IMR-90 (cell line): ENCODE data around the gene TMEM212. TPM values are rescaled to one million over a fixed set of nuclear protein-coding genes. Genes with fewer than 3 reads are reported as not detected.

Source experiments
- ATAC-seq: fragments of 200-7000 bp; cut with Tn5 transposase; 2 replicates; pipeline ENCODE4 v1.9.1; 2020; ENCODE audit warnings: low read depth, mild to moderate bottlenecking, moderate library complexity
- BruUV-seq: library from RNA; stranded (reverse); fragments of 400-500 nt; replicated peaks from 2 replicates; lab custom pipeline; 2021; lab: Mats Ljungman, UMichigan
- CTCF ChIA-PET: fragments of 300-600 bp; formaldehyde crosslinking; extraction: SDS; loops from one replicate; lab custom pipeline; 2021; ENCODE audit warnings: antibody characterized with exemption; lab: Yijun Ruan, JAX
- POLR2A ChIA-PET: fragments of 300-600 bp; sonication (Branson Sonifier 250); formaldehyde crosslinking; loops from one replicate; lab custom pipeline; 2022; ENCODE audit warnings: antibody characterized with exemption; ENCODE audit not compliant: unreplicated experiment; lab: Charles Lee
- DNase-seq: peaks from one replicate; pipeline ENCODE4 v3.0.0; 2013
- H2AFZ ChIP-seq: replicated peaks from 2 replicates; pipeline ENCODE3; 2013; ENCODE audit warnings: low read length, mild to moderate bottlenecking; ENCODE audit not compliant: poor library complexity
- H2AK5ac ChIP-seq: 2 replicates; pipeline ENCODE4 v1.6.1; 2013; ENCODE audit warnings: low read depth, low read length, inconsistent platforms
- H2AK9ac ChIP-seq: replicated peaks from 2 replicates; pipeline ENCODE3; 2013; ENCODE audit warnings: mild to moderate bottlenecking, low read depth, low read length, moderate library complexity; ENCODE audit not compliant: poor library complexity
- H2BK120ac ChIP-seq: 2 replicates; pipeline ENCODE4 v1.6.1; 2013; ENCODE audit warnings: low read depth, low read length, inconsistent platforms
- H2BK15ac ChIP-seq: 3 replicates; pipeline ENCODE4 v1.6.1; 2013; ENCODE audit warnings: low read depth, low read length, inconsistent platforms
- H2BK20ac ChIP-seq: 2 replicates; pipeline ENCODE4 v1.6.1; 2013; ENCODE audit warnings: low read depth, mild to moderate bottlenecking, inconsistent platforms, low read length, moderate library complexity
- H2BK5ac ChIP-seq: 2 replicates; pipeline ENCODE4 v1.6.1; 2013; ENCODE audit warnings: mild to moderate bottlenecking, low read depth, low read length, inconsistent platforms; ENCODE audit not compliant: poor library complexity, severe bottlenecking
- H3K14ac ChIP-seq: replicated peaks from 2 replicates; pipeline ENCODE4 v1.6.1; 2013; ENCODE audit warnings: low read depth, low read length, inconsistent platforms
- H3K18ac ChIP-seq: 2 replicates; pipeline ENCODE4 v1.6.1; 2013; ENCODE audit warnings: low read depth, low read length, control low read depth
- H3K23ac ChIP-seq: 2 replicates; pipeline ENCODE4 v1.6.1; 2013; ENCODE audit warnings: low read depth, low read length, inconsistent platforms
- H3K27ac ChIP-seq: 2 replicates; pipeline ENCODE4 v1.5.1; 2013; ENCODE audit warnings: mild to moderate bottlenecking, control low read depth, low read length; ENCODE audit not compliant: insufficient read depth
- H3K27me3 ChIP-seq: 2 replicates; pipeline ENCODE4 v1.6.1; 2013; ENCODE audit warnings: low read length; ENCODE audit not compliant: control insufficient read depth, insufficient read depth
- H3K36me3 ChIP-seq: 2 replicates; pipeline ENCODE4 v1.6.1; 2013; ENCODE audit warnings: low read length, mixed read lengths; ENCODE audit not compliant: control insufficient read depth, insufficient read depth
- H3K4ac ChIP-seq: 2 replicates; pipeline ENCODE4 v1.6.1; 2013; ENCODE audit warnings: low read depth, low read length, inconsistent platforms
- H3K4me1 ChIP-seq: 2 replicates; pipeline ENCODE4 v1.6.1; 2013; ENCODE audit warnings: low read length, mixed read lengths; ENCODE audit not compliant: control insufficient read depth, insufficient read depth
- H3K4me2 ChIP-seq: 2 replicates; pipeline ENCODE4 v1.6.1; 2013; ENCODE audit warnings: low read depth, mild to moderate bottlenecking, control low read depth, low read length, moderate library complexity
- H3K4me3 ChIP-seq: 2 replicates; pipeline ENCODE4 v1.5.1; 2013; ENCODE audit warnings: low read depth, mild to moderate bottlenecking, control low read depth, low read length, moderate library complexity; ENCODE audit not compliant: insufficient read depth
- H3K56ac ChIP-seq: 2 replicates; pipeline ENCODE4 v1.6.1; 2013; ENCODE audit warnings: low read length, inconsistent platforms; ENCODE audit not compliant: insufficient read depth; ENCODE audit errors: extremely low read depth
- H3K79me1 ChIP-seq, 2 experiments: 2 replicates each; pipeline ENCODE4 v1.6.1; 2013; ENCODE audit warnings: low read length in 2 of 2, inconsistent platforms in 1 of 2, low read depth in 1 of 2
- H3K9ac ChIP-seq: 2 replicates; pipeline ENCODE4 v1.6.1; 2013; ENCODE audit warnings: low read depth, low read length, control low read depth
- H3K9me1 ChIP-seq: 2 replicates; pipeline ENCODE4 v1.6.1; 2013; ENCODE audit warnings: low read length, inconsistent platforms; ENCODE audit not compliant: insufficient read depth
- H3K9me3 ChIP-seq: 2 replicates; pipeline ENCODE4 v1.6.1; 2013; ENCODE audit warnings: low read length; ENCODE audit not compliant: control insufficient read depth, insufficient read depth
- H4K20me1 ChIP-seq: 2 replicates; pipeline ENCODE4 v1.6.1; 2013; ENCODE audit warnings: low read length, inconsistent platforms; ENCODE audit not compliant: insufficient read depth
- H4K5ac ChIP-seq: 2 replicates; pipeline ENCODE4 v1.6.1; 2013; ENCODE audit warnings: mild to moderate bottlenecking, low read depth, low read length, control low read depth
- H4K8ac ChIP-seq, 2 experiments: 2 replicates each; pipeline ENCODE4 v1.6.1; 2013; ENCODE audit warnings: low read depth in 2 of 2, low read length in 2 of 2, control low read depth in 1 of 2, inconsistent platforms in 1 of 2
- H4K91ac ChIP-seq: 2 replicates; pipeline ENCODE4 v1.6.1; 2013; ENCODE audit warnings: low read depth, low read length, inconsistent platforms; ENCODE audit not compliant: insufficient read depth
- BHLHE40 ChIP-seq: fragments of 150-350 bp; IDR thresholded peaks from 2 replicates; pipeline ENCODE4 v1.6.1; 2016; ENCODE audit warnings: mild to moderate bottlenecking, low read depth, low read length
- CEBPB ChIP-seq: IDR thresholded peaks from 2 replicates; pipeline ENCODE4 v1.6.1; 2012; ENCODE audit warnings: low read depth, low read length, improper control_type of control experiment
- CHD1 ChIP-seq: IDR thresholded peaks from 2 replicates; pipeline ENCODE4 v1.6.1; 2012; ENCODE audit warnings: low read depth, low read length, improper control_type of control experiment
- CTCF ChIP-seq: conservative IDR thresholded peaks from 2 replicates; pipeline ENCODE4 v1.5.1; 2012; ENCODE audit warnings: mild to moderate bottlenecking, low read depth, low read length, improper control_type of control experiment
- FOS ChIP-seq: fragments of 150-350 bp; IDR thresholded peaks from 2 replicates; pipeline ENCODE4 v1.6.1; 2016; ENCODE audit warnings: low read depth, low read length
- MAFK ChIP-seq: IDR thresholded peaks from 2 replicates; pipeline ENCODE4 v1.6.1; 2012; ENCODE audit warnings: low read depth, low read length, improper control_type of control experiment
- MAZ ChIP-seq: IDR thresholded peaks from 2 replicates; pipeline ENCODE4 v1.6.1; 2012; ENCODE audit warnings: low read depth, mild to moderate bottlenecking, low read length, improper control_type of control experiment, moderate library complexity, borderline replicate concordance
- MXI1 ChIP-seq: IDR thresholded peaks from 2 replicates; pipeline ENCODE4 v1.6.1; 2012; ENCODE audit warnings: low read depth, mild to moderate bottlenecking, low read length, moderate library complexity, borderline replicate concordance
- NFE2L2 ChIP-seq: fragments of 150-350 bp; IDR thresholded peaks from 2 replicates; pipeline ENCODE4 v1.6.1; 2016; ENCODE audit warnings: low read depth, mild to moderate bottlenecking, low read length
- POLR2A ChIP-seq: IDR thresholded peaks from 2 replicates; pipeline ENCODE4 v1.6.1; 2012; ENCODE audit warnings: mild to moderate bottlenecking, low read depth, low read length
- RAD21 ChIP-seq: IDR thresholded peaks from 2 replicates; pipeline ENCODE4 v1.6.1; 2012; ENCODE audit warnings: low read length, improper control_type of control experiment
- RCOR1 ChIP-seq: IDR thresholded peaks from 2 replicates; pipeline ENCODE4 v1.6.1; 2012; ENCODE audit warnings: mild to moderate bottlenecking, low read length, improper control_type of control experiment; ENCODE audit not compliant: insufficient replicate concordance
- RFX5 ChIP-seq: IDR thresholded peaks from 2 replicates; pipeline ENCODE4 v1.8.0; 2012; ENCODE audit warnings: low read depth, mild to moderate bottlenecking, low read length, moderate library complexity
- SMC3 ChIP-seq: fragments of 150-350 bp; IDR thresholded peaks from 2 replicates; pipeline ENCODE4 v1.6.1; 2016; ENCODE audit warnings: low read depth, mild to moderate bottlenecking, antibody characterized with exemption, low read length, moderate library complexity
- WGBS, 2 experiments: methylation state at CpG; one replicate each; pipeline versions ENCODE4 v1.1.5 to v1.1.7; 2013; ENCODE audit warnings: missing lambda C conversion rate in 2 of 2; ENCODE audit not compliant: insufficient read length in 1 of 2; ENCODE audit errors: extremely low coverage in 2 of 2; 5-methylcytosine and 5-hydroxymethylcytosine counted together
- dilution Hi-C: fragments of 300-500 bp; cut with HindIII; formaldehyde crosslinking; loops from one replicate; pipeline ENCODE4 v1.14.3; 2018; ENCODE audit warnings: low sequenced_read_pairs; ENCODE audit not compliant: unreplicated experiment
- in situ Hi-C: fragments of 300-500 bp; cut with MboI; formaldehyde crosslinking; loops from 3 replicates; pipeline ENCODE4 v1.14.3; 2019; ENCODE audit warnings: low sequenced_read_pairs, inconsistent platforms, mixed read lengths
- intact Hi-C: fragments of 100-400 bp; cut with micrococcal nuclease; formaldehyde crosslinking; loops from 2 replicates; pipeline ENCODE4 v1.10.0; 2022
- polyA plus RNA-seq, 3 experiments: library from polyadenylated mRNA; depleted of rRNA; stranded (reverse); fragments of >200 nt; gene quantifications; 2 replicates each; pipeline ENCODE4 v1.2.3, GENCODE V29; 2012; ENCODE audit warnings: low replicate concordance in 1 of 3
- total RNA-seq: library from RNA; depleted of rRNA; stranded (reverse); fragments of >200 nt; gene quantifications from 2 replicates; pipeline ENCODE4 v1.2.3, GENCODE V29; 2012
- TF ChIP-seq, protein P1 (sequence below): fragments of 150-350 bp; IDR thresholded peaks from 2 replicates; pipeline ENCODE4 v1.6.1; 2016; ENCODE audit warnings: low read depth, mild to moderate bottlenecking, low read length, moderate library complexity, borderline replicate concordance
- TF ChIP-seq, protein P2 (sequence below): fragments of 150-350 bp; IDR thresholded peaks from 2 replicates; pipeline ENCODE4 v1.6.1; 2017; ENCODE audit warnings: mild to moderate bottlenecking, antibody characterized with exemption, low read length, low read depth

TMEM212 gene
- total and polyA plus RNA-seq, 2 of the 4 experiments (the other 2 are of a cell fraction) = not detected

- dilution Hi-C loops = no loop called here
- ATAC-seq = no peak
- POLR2A ChIA-PET = interaction anchor here (0.6 kb wide), 1 partner anchor 251 kb away, joined by 7 read pairs; no protein-coding TSS in a partner anchor
Observed at GRCh38 chr3:171895900-171896299, 52.8 kb downstream of the TMEM212 start.

More at GRCh38 chr3:171895900-171896299, 52.8 kb downstream of the TMEM212 start:
- intact Hi-C loops = no loop called here
- Histone ChIP-seq H2BK5ac (no peak overlapping the region), H3K4me1 (no peaks in the 10 kb centered on the region), H3K4ac (no peak overlapping the region), H3K27me3 (0 out of 2 replicates have a peak, but pooled peaks cover 2% of the 10 kb centered on the region), H3K9me1 (no peaks in the 10 kb centered on the region), H2BK20ac (no peak overlapping the region; the same call in 1 of the 2 replicates), H2AK5ac (no peak overlapping the region), H3K23ac (no peak overlapping the region), H3K9ac (no peak overlapping the region), H3K9me3 (no peaks in the 10 kb centered on the region), H4K8ac (no peak overlapping the region), H4K20me1 (no peaks in the 10 kb centered on the region), H4K5ac (no peak overlapping the region), H4K91ac (no peak overlapping the region), H3K27ac (no peak overlapping the region), H3K18ac (no peak overlapping the region), H3K79me1 (no peaks in the 10 kb centered on the region), H2AK9ac (no peak overlapping the region), H3K14ac (no peak overlapping the region), H3K56ac (no peak overlapping the region), H2BK120ac (no peak overlapping the region), H2AFZ (no peak overlapping the region), H3K4me3 (no peak overlapping the region), H2BK15ac (no peak overlapping the region), H3K36me3 (no peaks in the 10 kb centered on the region), H3K4me2 (no peak overlapping the region)
- CTCF ChIA-PET = no interaction called here
- in situ Hi-C loops = no loop called here
- TF ChIP-seq RCOR1 (no peak), MXI1 (no peak), POLR2A (no peak), CHD1 (no peak), FOS (no peak), CEBPB (no peak), RFX5 (no peak), RAD21 (no peak), BHLHE40 (no peak), MAZ (no peak), MAFK (no peak), NFE2L2 (no peak), SMC3 (no peak), CTCF (no peak)
- TF ChIP-seq, protein P1, sequence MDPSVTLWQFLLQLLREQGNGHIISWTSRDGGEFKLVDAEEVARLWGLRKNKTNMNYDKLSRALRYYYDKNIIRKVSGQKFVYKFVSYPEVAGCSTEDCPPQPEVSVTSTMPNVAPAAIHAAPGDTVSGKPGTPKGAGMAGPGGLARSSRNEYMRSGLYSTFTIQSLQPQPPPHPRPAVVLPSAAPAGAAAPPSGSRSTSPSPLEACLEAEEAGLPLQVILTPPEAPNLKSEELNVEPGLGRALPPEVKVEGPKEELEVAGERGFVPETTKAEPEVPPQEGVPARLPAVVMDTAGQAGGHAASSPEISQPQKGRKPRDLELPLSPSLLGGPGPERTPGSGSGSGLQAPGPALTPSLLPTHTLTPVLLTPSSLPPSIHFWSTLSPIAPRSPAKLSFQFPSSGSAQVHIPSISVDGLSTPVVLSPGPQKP = no peak
- TF ChIP-seq, protein P2, sequence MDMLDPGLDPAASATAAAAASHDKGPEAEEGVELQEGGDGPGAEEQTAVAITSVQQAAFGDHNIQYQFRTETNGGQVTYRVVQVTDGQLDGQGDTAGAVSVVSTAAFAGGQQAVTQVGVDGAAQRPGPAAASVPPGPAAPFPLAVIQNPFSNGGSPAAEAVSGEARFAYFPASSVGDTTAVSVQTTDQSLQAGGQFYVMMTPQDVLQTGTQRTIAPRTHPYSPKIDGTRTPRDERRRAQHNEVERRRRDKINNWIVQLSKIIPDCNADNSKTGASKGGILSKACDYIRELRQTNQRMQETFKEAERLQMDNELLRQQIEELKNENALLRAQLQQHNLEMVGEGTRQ = no peak
- WGBS, 2 experiments = no CpG with 5 or more reads among the region's 5 CpGs
- BruUV-seq = no TSS peak
- DNase-seq = no peak
